SW480 (cell line): ENCODE measurements around the gene MAP3K8.
A peak's percentile ranks its signal among the peaks of the same experiment; 100 is the strongest.

Experiments
- DNase-seq: peaks from one replicate; pipeline ENCODE4 v3.0.0-alpha.2; 2016; ENCODE audit warnings: low spot score

MAP3K8 gene

GRCh38 chr10:30433730-30434272 lies at the start of gene MAP3K8:
Gene MAP3K8 (plus strand): TSS chr10:30434184. CDS start chr10:30438939, 4,755 bp downstream.
- peak; percentile 88 for DNase-seq

GRCh38 chr10:30384701-30385201 lies 49.2 kb upstream of the MAP3K8 start:
- DNase-seq, result peak; percentile 77

GRCh38 chr10:30386801-30387588 lies 47.0 kb upstream of the MAP3K8 start:
- peak; percentile 92 for DNase-seq

DNA sequence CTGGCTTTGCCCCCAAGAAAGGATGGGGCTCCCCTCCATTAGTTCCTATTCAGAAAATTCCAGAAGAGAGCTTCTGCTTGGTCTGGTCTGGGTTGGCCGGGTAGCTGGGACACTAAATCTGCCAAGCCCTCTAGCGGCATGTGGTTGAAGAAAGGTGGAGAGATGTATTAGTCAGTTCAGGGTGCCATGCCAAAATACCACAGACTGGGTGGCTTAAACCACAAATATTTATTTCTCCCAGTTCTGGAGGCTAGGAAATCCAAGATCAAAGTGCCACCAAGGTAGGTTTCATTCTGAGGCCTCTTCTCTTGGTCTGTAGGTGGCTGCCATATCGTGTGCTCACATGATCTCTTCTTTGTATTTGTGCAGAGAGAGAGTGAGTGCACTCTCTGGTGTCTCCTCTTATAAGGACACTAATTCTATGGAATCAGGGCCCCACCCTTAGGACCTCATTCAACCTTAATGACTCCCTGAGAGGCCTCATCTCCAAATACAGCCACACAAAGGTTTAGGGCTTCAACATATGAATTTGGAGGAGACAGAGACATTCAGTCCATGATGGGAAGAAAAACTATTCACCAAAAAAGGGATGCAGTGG lies 46.2 kb upstream of the MAP3K8 start:
- peak; percentile 98 for DNase-seq

GRCh38 chr10:30389543-30389942 lies 44.4 kb upstream of the MAP3K8 start:
- DNase-seq, result no peak

DNA sequence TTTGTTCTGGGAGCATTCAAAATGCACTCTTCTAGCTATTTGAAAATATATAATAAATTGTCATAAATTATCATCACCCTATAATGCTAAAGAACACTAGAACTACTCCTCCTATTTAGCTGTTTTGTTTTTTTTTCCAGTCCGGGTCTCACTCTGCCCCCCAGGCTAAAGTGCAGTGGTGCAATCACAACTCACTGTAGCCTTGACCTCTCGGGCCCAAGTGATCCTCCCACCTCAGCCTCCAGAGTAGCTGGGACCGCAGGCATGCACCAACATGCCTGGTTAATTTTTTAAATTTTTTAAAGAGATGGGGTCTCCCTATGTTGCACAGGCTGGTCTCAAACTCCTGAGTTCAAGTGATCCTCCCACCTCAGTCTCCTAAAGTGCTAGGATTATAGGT lies 43.8 kb upstream of the MAP3K8 start:
- DNase-seq, result no peak

DNA sequence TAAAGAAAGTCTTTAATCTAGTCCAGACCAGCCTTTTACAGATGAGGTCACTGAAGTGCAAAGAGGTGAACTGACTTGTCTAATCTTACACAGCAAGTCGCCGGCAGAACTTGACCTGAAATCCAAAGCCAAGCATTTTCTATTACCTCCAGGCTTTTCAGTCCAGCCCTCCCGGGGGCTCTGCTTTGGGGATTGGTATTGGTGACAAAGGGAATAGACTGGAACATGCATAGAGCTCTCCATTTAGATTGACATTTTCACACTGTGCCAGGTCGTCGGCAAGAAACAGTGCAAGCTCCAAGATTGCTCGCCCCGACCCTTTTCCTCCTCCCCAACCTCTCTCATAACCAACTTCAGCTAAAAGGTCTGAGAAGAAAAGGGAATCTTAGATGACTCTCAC lies 42.7 kb upstream of the MAP3K8 start:
- no peak for DNase-seq

- peak; percentile 71 for DNase-seq
Observed at GRCh38 chr10:30392564-30392990, 41.4 kb upstream of the MAP3K8 start.

DNA sequence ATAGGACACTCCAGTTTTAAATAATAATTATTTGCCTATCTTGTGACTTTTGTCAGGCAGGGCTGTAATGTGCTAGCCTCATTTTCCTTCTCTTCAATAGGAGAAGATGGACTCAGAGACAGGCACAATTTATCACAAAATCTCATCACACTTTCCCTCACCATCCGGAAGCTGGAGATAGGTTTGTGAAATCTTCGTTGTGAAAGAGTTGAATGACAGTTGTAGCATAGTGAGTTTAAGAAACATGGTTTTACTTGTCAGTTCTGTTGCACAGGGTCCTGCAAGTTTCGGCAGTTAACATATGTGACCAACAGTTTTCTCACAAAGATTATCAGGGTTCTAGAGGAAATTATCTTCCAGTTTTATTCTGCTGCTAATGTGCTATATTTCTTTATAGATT lies 37.7 kb upstream of the MAP3K8 start:
- DNase-seq, result no peak

- no peak for DNase-seq
Observed at GRCh38 chr10:30396698-30397097, 37.3 kb upstream of the MAP3K8 start.

DNA sequence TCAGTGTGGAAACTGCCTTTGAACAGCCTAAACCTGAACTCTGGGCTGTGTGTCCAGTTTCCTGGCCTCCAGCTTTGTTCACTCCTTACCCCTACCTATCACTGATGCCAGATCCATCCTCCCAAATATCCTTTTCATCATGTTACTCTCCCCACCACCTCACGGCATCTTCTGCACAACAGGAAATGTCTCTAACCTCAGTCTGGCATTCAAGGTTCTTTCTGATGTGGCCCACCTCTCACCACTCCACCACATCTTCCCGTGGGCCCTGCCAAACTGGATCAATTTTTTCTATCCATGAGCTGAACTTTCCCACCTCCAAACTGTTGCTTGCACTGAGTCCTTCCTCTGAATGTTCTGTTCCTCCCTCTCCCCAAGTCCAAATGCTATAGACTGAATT lies 35.8 kb upstream of the MAP3K8 start:
- DNase-seq, result no peak

- no peak for DNase-seq
Observed at GRCh38 chr10:30398788-30399187, 35.2 kb upstream of the MAP3K8 start.

DNA sequence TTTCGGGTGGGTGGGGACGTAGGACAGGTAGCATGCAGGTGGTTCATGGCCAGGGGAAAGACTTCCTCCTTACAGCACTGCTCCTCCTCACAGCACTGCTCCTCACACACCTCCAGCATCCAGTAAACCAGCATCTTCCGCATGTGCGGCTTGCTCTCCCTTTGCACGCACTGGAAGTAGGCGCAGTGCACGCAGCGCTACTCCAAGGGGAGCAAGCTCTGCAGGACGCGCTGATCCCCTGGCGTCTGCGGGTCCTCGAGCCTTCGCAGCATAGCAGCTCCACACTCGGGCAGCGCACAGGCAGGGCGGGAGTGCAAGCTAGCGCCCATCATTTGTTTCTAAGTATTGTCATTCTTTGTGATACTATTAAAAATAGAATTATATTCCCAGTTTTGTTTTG lies 30.5 kb upstream of the MAP3K8 start:
- DNase-seq, result no peak

DNA sequence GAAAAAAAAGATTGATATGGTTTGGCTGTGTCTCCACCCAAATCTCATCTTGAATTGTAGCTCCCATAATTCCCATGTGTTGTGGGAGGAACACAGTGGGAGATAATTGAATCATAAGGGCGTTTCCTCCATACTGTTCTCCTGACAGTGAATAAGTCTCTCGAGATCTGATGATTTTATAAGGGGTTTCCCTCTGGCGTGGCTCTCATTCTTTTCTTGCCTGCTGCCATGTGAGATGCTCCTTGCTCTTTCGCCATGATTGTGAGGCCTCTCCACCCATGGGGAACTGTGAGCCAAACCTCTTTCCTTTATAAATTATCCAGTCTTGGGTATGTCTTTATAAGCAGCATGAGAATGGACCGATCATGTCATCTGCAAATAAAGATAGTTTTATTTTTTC lies 29.4 kb upstream of the MAP3K8 start:
- no peak for DNase-seq

GRCh38 chr10:30411263-30411662 lies 22.7 kb upstream of the MAP3K8 start:
- DNase-seq, result no peak

- no peak for DNase-seq
Observed at GRCh38 chr10:30412901-30413300, 21.1 kb upstream of the MAP3K8 start.

DNA sequence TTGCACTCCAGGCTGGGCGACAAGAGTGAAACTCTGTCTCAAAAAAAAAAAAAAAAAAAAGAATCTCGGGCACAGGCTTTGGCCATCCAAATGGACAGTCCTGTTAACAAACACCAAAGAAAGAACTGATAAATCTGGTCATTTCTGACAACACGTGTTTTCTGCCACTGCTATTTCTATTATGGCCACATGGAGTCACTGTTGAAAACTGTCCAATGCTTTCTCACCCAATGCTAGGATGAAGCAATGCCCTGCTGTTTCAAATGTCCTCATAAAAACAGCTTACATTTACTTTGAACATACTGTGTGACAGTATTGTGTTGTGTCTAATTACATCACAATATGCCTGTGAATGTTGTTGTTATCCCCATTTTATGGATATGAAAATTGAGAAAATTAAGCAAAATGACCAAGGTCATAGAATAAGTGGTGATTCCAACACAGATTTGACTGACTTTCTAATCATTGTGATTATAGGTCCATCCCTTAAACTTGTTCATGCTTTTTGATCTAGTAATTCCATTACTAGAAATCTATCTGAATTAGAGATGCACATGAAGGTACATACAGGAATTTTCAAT lies 19.9 kb upstream of the MAP3K8 start:
- peak; percentile 64 for DNase-seq

GRCh38 chr10:30415593-30415992 lies 18.4 kb upstream of the MAP3K8 start:
- no peak for DNase-seq

DNA sequence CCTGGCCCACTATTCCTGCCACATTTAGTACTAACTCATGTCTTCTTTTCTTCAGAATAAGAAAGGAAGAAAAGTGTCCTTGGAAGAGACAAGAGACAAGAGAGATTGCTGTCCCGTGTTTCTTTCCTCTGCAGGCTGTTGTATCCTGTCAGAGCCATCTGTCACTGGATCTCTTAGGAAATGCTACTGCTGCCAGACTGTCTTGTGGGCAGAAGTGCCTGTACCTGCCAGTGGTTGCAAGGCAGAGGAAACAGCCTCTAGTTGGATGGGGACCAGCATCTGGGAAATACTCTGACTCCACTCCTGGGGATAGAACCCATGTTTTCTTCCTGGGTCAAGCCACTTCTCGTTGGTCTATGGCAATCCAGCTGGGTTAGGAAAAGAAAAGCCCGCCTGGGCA lies 16.7 kb upstream of the MAP3K8 start:
- no peak for DNase-seq

DNA sequence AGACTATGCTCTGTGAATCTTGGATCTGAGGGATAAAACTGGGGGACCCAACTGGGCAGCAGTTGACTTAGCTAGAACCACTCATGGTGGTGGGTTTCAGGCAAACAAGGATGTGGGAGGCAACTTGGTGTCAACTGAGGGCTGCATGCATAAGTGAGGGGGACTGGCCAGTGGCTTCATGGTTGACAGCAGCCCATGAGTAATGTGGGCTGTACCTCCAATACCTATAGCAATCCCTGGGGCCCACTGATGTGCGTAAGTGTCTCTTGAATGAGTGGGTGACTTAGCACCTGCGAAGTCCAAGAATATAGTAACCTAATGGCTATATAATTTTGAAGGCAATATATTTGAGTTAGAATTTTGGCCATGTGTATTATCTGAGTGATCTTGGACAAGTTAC lies 13.7 kb upstream of the MAP3K8 start:
- no peak for DNase-seq

GRCh38 chr10:30420766-30421165 lies 13.2 kb upstream of the MAP3K8 start:
- DNase-seq, result no peak

DNA sequence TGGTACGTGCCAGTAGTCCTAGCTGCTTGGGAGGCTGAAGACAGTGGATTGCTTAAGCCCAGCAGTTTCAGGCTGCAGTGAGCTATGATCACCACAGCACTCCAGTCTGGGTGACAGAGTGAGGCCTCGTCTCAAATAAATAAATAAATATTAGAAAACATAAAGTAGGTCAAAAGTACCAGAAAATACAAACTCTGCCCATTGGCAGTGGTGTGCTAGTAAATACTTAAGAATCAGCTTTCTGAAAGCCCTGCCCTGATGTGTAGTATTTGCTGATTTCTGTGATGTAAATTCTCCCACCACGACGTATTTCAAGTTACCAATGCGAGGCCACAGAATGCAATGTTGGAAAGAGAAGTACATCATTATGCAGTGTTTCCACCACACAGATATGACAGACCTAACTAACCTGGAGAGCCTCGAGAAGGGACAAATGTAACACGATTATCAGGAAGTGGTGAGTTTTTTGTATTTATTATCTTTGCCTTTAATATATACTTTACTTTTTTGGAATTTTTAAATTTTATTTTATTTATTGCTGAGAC lies 11.8 kb upstream of the MAP3K8 start:
- DNase-seq, result no peak
